Neural progenitor cell (in vitro differentiated cells): ENCODE data around the gene NTM. TPM values are rescaled to one million over a fixed set of nuclear protein-coding genes. Genes with fewer than 3 reads are reported as not detected.

Source experiments
- DNase-seq: peaks from one replicate; pipeline ENCODE4 v3.0.0-alpha.2; 2016; ENCODE audit warnings: low spot score
- H2AFZ ChIP-seq: fragments of 200-600 bp; sonication (generic); replicated peaks from 2 replicates; pipeline ENCODE4 v1.6.1; 2016; ENCODE audit warnings: antibody characterized with exemption
- H3F3A ChIP-seq: fragments of 200-600 bp; sonication (generic); 2 replicates; pipeline ENCODE4 v1.6.1; 2016; ENCODE audit warnings: antibody characterized with exemption, low read depth
- H3K27ac ChIP-seq: fragments of 200-600 bp; sonication (generic); 2 replicates; pipeline ENCODE4 v1.5.1; 2016; ENCODE audit warnings: mild to moderate bottlenecking
- H3K27me3 ChIP-seq: fragments of 200-600 bp; sonication (generic); 2 replicates; pipeline ENCODE4 v1.6.1; 2016; ENCODE audit warnings: mild to moderate bottlenecking, moderate library complexity
- H3K36me3 ChIP-seq: fragments of 200-600 bp; sonication (generic); 2 replicates; pipeline ENCODE4 v1.5.1; 2016
- H3K4me1 ChIP-seq: fragments of 200-600 bp; sonication (generic); 2 replicates; pipeline ENCODE4 v1.6.1; 2016; ENCODE audit warnings: mixed run types
- H3K4me2 ChIP-seq: fragments of 200-600 bp; sonication (generic); 2 replicates; pipeline ENCODE4 v1.6.1; 2016
- H3K4me3 ChIP-seq: fragments of 200-600 bp; sonication (generic); 2 replicates; pipeline ENCODE4 v1.5.1; 2016
- H3K79me2 ChIP-seq: fragments of 200-600 bp; sonication (generic); 2 replicates; pipeline ENCODE4 v1.6.1; 2016; ENCODE audit warnings: low read depth
- H3K9ac ChIP-seq: fragments of 200-600 bp; sonication (generic); 2 replicates; pipeline ENCODE4 v1.6.1; 2016
- H3K9me3 ChIP-seq: fragments of 200-600 bp; sonication (generic); 2 replicates; pipeline ENCODE4 v1.5.1; 2016; ENCODE audit warnings: low read depth
- H4K20me1 ChIP-seq: fragments of 200-600 bp; sonication (generic); 2 replicates; pipeline ENCODE4 v1.6.1; 2016; ENCODE audit warnings: low read depth
- H3K27ac Mint-ChIP-seq: 3 replicates; pipeline ENCODE4 v1.8.0; 2021; ENCODE audit warnings: mixed read lengths
- H3K27me3 Mint-ChIP-seq: 2 replicates; pipeline ENCODE4 v1.8.0; 2022; ENCODE audit warnings: low read depth, mild to moderate bottlenecking, inconsistent platforms, moderate library complexity, mixed read lengths; ENCODE audit not compliant: insufficient read depth
- H3K36me3 Mint-ChIP-seq: 3 replicates; pipeline ENCODE4 v1.8.0; 2021; ENCODE audit warnings: mixed read lengths
- H3K4me1 Mint-ChIP-seq: 3 replicates; pipeline ENCODE4 v1.8.0; 2021; ENCODE audit warnings: mixed read lengths
- H3K4me3 Mint-ChIP-seq: 3 replicates; pipeline ENCODE4 v1.8.0; 2021; ENCODE audit warnings: mild to moderate bottlenecking, moderate library complexity, mixed read lengths
- H3K9me3 Mint-ChIP-seq: 3 replicates; pipeline ENCODE4 v1.8.0; 2020; ENCODE audit warnings: mixed read lengths
- EZH2 ChIP-seq: fragments of 200-600 bp; sonication (generic); IDR thresholded peaks from 2 replicates; pipeline ENCODE4 v1.6.1; 2017; ENCODE audit warnings: antibody characterized with exemption, mild to moderate bottlenecking, moderate library complexity
- EZH2phosphoT487 ChIP-seq: fragments of 200-600 bp; sonication (generic); IDR thresholded peaks from 2 replicates; pipeline ENCODE4 v1.6.1; 2017; ENCODE audit warnings: antibody characterized with exemption
- total RNA-seq: library from RNA; depleted of rRNA; stranded (reverse); fragments of >200 nt; gene quantifications from 2 replicates; pipeline ENCODE4 v1.2.3, GENCODE V29; 2015; ENCODE audit warnings: low replicate concordance
- TF ChIP-seq, protein P1 (sequence below): fragments of 200-600 bp; sonication (generic); IDR thresholded peaks from 2 replicates; pipeline ENCODE4 v1.5.1; 2017; ENCODE audit warnings: antibody characterized with exemption, mild to moderate bottlenecking

NTM gene
- total RNA-seq, 1 donor from 2014 or later = 4.3 TPM

- no peak overlapping the region for H3K4me2 ChIP-seq
- H3K4me3 Mint-ChIP-seq = no peak overlapping the region
- H3K9me3 ChIP-seq = no peaks in the 10 kb centered on the region
- H3K4me3 ChIP-seq = no peak overlapping the region
- DNase-seq = no peak
- H3K27me3 ChIP-seq = no peaks in the 10 kb centered on the region
- H3K27me3 Mint-ChIP-seq = peaks cover 8% of the 10 kb centered on the region
- no peaks in the 10 kb centered on the region for H3K36me3 Mint-ChIP-seq
- H3K27ac Mint-ChIP-seq = peak overlapping the region; percentile 36
- H3K36me3 ChIP-seq = no peaks in the 10 kb centered on the region
- H3F3A ChIP-seq = peaks cover 15% of the 10 kb centered on the region
- TF ChIP-seq EZH2 (no peak), EZH2phosphoT487 (no peak)
- TF ChIP-seq, protein P1, sequence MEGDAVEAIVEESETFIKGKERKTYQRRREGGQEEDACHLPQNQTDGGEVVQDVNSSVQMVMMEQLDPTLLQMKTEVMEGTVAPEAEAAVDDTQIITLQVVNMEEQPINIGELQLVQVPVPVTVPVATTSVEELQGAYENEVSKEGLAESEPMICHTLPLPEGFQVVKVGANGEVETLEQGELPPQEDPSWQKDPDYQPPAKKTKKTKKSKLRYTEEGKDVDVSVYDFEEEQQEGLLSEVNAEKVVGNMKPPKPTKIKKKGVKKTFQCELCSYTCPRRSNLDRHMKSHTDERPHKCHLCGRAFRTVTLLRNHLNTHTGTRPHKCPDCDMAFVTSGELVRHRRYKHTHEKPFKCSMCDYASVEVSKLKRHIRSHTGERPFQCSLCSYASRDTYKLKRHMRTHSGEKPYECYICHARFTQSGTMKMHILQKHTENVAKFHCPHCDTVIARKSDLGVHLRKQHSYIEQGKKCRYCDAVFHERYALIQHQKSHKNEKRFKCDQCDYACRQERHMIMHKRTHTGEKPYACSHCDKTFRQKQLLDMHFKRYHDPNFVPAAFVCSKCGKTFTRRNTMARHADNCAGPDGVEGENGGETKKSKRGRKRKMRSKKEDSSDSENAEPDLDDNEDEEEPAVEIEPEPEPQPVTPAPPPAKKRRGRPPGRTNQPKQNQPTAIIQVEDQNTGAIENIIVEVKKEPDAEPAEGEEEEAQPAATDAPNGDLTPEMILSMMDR = no peak
- no peaks in the 10 kb centered on the region for H3K79me2 ChIP-seq
- no peaks in the 10 kb centered on the region for H3K9me3 Mint-ChIP-seq
- H4K20me1 ChIP-seq = no peaks in the 10 kb centered on the region
- H3K4me1 ChIP-seq = peaks cover 38% of the 10 kb centered on the region
- peaks cover 44% of the 10 kb centered on the region for H3K4me1 Mint-ChIP-seq
- H2AFZ ChIP-seq = no peak overlapping the region
- no peak overlapping the region for H3K27ac ChIP-seq
- no peak overlapping the region for H3K9ac ChIP-seq
Observed at GRCh38 chr11:131597890-131598289, 227.5 kb downstream of the NTM start.

DNA sequence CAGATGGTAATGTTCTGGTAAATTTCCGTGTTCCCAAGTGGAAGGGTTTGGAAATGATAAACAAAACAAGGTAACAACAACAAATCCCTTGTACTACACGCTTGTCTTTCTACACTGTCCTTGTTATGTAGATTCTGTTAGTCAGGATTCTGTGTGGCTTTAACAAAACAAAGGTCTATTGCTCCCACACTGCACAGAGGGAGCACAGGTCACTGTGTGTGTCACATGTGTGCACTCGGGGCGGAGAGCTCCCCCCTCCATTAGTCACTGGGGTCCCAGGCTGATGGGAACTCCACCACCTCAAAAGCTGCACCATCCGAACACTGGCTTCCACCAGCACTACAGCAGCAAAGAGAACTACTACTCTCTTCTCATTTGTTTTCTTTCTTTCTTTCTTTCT is 227.9 kb downstream of the NTM start:
- H3K27me3 ChIP-seq = no peaks in the 10 kb centered on the region
- H2AFZ ChIP-seq = no peak overlapping the region
- H3K9me3 ChIP-seq = no peaks in the 10 kb centered on the region
- peaks cover 40% of the 10 kb centered on the region for H3K4me1 Mint-ChIP-seq
- H3K36me3 ChIP-seq = no peaks in the 10 kb centered on the region
- H3K4me3 Mint-ChIP-seq = no peak overlapping the region
- H3K27ac Mint-ChIP-seq = peak overlapping the region; percentile 81
- peaks cover 11% of the 10 kb centered on the region for H3F3A ChIP-seq
- peaks cover 8% of the 10 kb centered on the region for H3K27me3 Mint-ChIP-seq
- no peak overlapping the region for H3K9ac ChIP-seq
- no peaks in the 10 kb centered on the region for H3K36me3 Mint-ChIP-seq
- no peak overlapping the region for H3K4me3 ChIP-seq
- no peaks in the 10 kb centered on the region for H3K9me3 Mint-ChIP-seq
- H3K4me1 ChIP-seq = peaks cover 33% of the 10 kb centered on the region
- no peak for TF ChIP-seq EZH2phosphoT487
- no peak overlapping the region for H3K27ac ChIP-seq
- no peaks in the 10 kb centered on the region for H4K20me1 ChIP-seq
- no peak for DNase-seq
- no peaks in the 10 kb centered on the region for H3K79me2 ChIP-seq
- no peak overlapping the region for H3K4me2 ChIP-seq

DNA sequence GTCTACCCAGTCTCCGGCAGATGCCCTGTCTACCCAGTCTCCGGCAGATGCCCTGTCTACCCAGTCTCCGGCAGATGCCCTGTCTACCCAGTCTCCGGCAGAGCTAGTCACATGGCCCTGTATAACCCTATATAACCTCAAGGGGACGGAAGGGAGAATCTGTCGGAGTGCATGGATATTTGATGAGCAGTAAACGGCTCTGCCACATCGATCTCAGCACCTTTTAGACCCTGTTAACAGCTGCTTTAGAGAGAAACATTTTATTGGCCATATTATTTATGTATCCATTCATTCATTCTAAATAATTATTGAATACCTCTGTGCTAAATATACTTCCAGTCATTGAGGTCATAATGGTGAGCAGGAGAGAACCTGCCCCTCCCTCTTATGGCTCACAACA is 228.9 kb downstream of the NTM start:
- Mint-ChIP-seq H3K27me3 (peaks cover 5% of the 10 kb centered on the region), H3K36me3 (no peaks in the 10 kb centered on the region), H3K9me3 (peaks cover 2% of the 10 kb centered on the region), H3K4me1 (peaks cover 35% of the 10 kb centered on the region), H3K27ac (no peak overlapping the region), H3K4me3 (no peak overlapping the region)
- Histone ChIP-seq H3K4me1 (peaks cover 31% of the 10 kb centered on the region), H4K20me1 (no peaks in the 10 kb centered on the region), H2AFZ (no peak overlapping the region), H3F3A (peaks cover 7% of the 10 kb centered on the region), H3K4me2 (no peak overlapping the region), H3K4me3 (no peak overlapping the region), H3K27me3 (no peaks in the 10 kb centered on the region), H3K27ac (no peak overlapping the region), H3K36me3 (no peaks in the 10 kb centered on the region), H3K9me3 (no peaks in the 10 kb centered on the region), H3K79me2 (no peaks in the 10 kb centered on the region), H3K9ac (no peak overlapping the region)
- DNase-seq = no peak
- TF ChIP-seq EZH2phosphoT487 = no peak
- no peak for TF ChIP-seq EZH2
- TF ChIP-seq, protein P1 = no peak

DNA sequence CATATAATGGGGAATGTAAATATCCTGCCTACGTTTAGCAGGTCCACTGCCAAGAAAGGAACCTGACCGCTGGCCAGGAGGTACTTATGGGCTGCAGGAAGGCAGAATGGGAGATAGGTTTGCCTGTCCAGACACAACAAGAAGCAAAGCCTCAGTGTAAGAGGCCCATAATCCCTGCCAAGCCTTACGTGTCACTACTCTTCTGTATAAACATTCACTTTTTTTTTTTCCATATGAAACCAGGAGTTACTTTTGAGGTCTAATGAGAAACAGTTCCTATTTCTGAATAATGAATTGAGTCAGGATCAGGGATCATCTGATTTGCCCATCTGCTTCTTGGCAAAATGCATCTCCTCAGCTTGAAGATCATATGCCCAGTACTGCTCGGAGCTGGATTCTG is 230.2 kb downstream of the NTM start:
- peaks cover 7% of the 10 kb centered on the region for H3F3A ChIP-seq
- H3K4me1 ChIP-seq = peaks cover 19% of the 10 kb centered on the region
- H3K9me3 ChIP-seq = no peaks in the 10 kb centered on the region
- no peaks in the 10 kb centered on the region for H4K20me1 ChIP-seq
- no peak overlapping the region for H3K4me3 ChIP-seq
- Mint-ChIP-seq H3K36me3 (no peaks in the 10 kb centered on the region), H3K4me3 (no peak overlapping the region), H3K27ac (no peak overlapping the region), H3K9me3 (peaks cover 2% of the 10 kb centered on the region), H3K27me3 (peaks cover 2% of the 10 kb centered on the region), H3K4me1 (peaks cover 26% of the 10 kb centered on the region)
- no peak for DNase-seq
- H3K27ac ChIP-seq = no peak overlapping the region
- no peaks in the 10 kb centered on the region for H3K36me3 ChIP-seq
- H2AFZ ChIP-seq = no peak overlapping the region
- no peak overlapping the region for H3K4me2 ChIP-seq
- no peaks in the 10 kb centered on the region for H3K79me2 ChIP-seq
- TF ChIP-seq EZH2 = no peak
- TF ChIP-seq, protein P1 = no peak
- no peak for TF ChIP-seq EZH2phosphoT487
- no peaks in the 10 kb centered on the region for H3K27me3 ChIP-seq
- no peak overlapping the region for H3K9ac ChIP-seq
